Stimulated activated CD8-positive, alpha-beta memory T cell treated with anti-CD3 and anti-CD28 coated beads, Interleukin-4, amount 100 ng/mL, for 4 hours (primary cell): ENCODE measurements around the gene TOP1.

ENCODE experiments used
- DNase-seq, 2 donors: peaks; one replicate each; pipeline ENCODE4 v3.0.0-alpha.2; 2020; ENCODE audit warnings: low read depth in 2 of 2, low spot score in 1 of 2

TOP1 gene

DNA sequence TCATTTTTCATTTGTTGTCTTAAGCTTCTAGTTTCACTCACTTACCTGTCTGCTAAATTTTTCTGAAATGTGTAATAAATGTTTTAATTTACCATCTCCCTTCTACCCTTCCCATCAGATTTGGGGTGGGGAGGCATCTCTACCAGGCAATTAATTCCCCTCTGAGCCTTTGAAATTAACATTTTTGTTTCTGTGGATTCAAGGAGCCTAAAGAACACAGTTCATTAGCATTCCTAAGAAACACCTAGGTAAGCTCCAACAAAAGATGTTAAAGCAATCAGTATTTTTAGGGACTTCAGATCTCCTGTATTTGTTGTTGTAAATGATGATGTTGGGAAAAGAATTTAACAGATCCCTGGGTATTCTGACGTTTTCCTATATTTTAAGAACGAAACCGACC is 6.6 kb downstream of the TOP1 start:
- no peak for DNase-seq

DNA sequence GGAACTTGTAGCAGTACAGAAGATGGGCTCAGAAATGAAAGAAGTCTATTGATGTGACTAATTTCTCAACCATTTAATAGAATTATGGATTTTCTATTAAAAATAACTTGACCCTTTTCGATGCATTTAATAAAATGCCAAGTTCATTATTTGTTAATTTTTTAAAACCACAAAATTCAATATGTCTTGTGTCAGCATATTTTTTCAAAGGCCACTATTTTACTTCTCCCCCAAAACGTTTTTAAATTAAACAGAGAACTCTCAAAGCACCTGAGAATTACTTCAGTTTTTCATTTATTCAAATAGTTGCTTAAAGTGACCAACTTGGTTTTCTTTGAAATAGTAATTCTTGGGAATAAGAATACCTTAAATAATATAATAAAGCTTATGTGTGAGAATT is 8.6 kb downstream of the TOP1 start:
- DNase-seq, result no peak

DNA sequence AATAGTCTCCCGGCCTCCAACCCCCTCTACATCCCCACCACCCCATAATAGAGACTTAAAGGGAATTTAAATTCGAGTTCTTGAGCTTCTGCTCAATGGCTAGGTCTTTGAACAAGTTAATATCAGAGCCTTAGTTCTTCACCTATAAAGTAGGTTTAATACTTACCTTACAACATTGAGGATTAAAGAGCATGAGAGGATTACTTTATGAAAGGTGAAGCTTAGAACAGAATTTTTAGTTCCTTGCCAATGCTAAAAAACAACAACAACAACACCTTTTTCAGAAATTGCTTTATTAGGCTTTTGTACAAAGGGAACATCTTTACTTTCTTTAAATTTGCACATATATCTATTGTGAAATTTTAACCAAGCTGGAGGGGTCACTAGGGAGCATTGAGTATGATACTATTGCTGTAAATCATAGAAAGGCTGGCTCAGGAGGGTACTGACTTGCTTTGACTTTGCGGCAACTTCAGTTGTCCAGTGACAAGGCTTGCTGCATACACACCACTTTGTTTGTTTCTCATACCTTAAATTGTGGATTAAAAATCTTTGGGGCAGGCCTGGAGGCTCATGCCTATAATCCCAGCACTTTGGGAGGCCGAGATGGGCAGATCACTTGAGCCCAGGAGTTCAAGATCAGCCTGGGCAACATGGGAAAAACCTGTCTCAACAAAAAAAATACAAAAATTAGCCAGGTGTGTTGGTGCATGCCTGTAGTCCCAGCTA is 9.7 kb downstream of the TOP1 start:
- DNase-seq, result no peak

DNA sequence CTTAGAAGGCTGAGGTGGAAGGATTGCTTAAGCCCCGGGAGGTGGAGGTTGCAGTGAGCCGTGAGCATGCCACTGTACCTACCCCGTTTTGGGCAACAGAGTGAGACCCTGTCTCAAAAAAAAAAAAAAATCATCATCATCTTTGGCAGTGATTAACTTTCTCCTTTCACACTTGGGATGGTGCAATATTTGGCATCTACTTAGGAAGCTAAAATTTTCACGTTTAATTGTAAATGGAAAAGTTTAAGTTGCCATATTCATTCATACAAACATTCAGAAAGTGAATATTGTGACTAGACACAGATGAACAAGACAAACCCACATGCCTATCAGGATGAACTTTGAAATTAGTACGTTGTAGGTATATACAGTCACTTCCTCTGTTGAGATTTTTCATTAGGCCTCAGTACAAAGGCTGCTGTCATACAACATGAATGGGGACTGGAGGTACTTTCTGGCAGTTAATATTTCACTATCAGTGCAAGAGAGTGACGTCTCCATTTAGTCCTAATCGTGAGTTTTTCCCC is 10.3 kb downstream of the TOP1 start:
- DNase-seq, result no peak

DNA sequence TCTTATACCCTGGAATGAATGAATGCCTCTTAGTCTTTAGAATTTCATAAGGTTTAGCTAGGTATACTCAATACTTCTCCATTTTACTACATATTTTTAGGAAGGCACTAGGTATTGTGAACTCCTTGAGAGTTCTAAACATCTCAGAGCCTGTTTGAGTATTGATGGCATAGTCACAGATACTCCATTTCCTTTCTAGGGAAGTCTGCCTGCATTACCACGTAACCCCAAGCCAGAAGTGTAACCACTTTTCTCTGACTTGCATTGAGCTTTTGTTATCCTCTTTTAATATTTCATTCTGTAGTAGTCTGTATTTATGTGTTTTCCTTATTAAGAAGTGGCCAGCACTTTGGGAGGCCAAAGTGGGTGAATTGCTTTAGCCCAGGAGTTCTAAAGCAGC is 12.2 kb downstream of the TOP1 start:
- no peak for DNase-seq

DNA sequence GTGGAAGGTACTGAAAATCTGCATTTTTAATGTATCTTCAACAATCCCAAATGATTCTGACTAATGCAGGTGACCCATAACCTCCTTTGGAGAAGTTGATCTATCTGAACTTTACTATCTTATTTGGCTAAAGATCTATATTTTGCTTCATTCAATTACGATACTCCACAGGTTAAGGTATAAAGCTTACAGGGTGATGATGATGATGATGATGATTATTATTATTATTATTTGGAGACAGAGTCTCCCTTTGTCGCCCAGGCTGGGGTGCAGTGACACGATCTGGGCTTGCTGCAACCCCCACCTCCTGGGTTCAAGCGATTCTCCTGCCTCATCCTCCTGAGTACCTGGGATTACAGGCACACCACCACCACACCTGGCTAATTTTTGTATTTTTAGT is 13.1 kb downstream of the TOP1 start:
- DNase-seq, result no peak

DNA sequence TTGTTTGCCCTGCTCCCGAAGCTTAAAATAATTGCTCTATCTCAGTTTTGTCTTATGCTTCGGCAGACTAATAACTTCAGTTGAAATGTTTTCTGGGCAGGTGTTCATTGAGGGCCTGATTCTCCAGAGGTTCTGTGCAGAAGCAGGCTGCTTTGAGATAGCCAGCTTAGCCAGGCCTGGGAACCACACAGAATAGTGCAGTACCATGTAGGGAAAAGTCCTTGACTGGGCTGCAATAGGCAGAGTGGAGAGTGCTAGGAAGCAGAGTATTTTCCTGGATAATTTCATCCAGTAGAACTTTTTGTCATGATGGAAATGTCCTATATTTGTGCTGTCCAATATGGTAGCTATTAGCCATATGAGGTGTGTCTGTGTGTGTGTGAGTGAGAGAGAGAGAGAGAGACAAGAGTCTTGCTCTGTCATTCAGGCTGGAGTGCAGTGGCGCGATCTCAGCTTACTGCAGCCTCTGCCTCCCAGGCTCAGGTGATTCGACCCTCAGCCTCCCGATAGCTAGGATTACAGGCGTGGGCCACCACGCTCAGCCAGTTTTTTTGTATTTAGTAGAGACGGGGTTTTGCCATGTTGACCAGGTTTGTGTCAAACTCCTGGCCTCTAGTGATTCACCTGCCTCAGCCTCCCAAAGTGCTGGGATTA is 15.9 kb downstream of the TOP1 start:
- DNase-seq, result no peak

DNA sequence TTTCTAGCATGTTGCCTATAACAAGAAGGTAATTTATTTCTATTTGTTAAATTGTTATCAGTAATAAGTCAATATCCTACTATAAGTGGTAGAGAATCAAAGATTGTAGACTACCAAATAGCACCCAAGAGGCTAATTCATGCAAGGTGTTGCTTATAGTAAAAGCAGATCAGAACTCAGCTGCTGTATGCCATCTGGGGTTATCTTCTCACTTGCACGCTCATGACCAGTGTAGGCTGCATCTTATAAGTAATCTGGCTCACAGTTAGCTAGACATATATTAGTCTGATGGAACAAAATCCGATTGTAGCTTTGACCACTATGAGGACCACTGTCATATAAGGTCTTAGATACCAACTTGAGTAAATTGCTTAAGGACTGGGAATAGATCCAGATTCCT is 17.0 kb downstream of the TOP1 start:
- no peak for DNase-seq

DNA sequence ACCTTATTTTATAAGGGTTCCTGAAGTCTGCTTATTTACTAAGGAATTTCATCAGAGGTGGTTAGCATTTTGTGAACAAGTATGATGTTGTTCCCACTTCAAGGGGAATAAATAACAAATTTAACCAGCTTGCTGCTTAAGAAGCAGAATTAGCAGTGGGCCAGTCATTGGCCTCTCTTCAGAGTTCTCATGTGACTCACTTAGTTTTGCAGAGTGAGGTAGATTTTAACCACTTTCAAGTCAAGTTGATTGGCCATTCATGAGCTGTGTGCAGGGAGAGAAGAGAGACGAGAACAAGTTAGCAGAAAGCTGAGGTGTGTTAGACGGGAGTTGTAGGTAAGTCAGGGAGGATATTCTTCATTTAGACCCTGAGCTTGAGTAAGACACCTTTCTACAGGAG is 18.1 kb downstream of the TOP1 start:
- no peak for DNase-seq

DNA sequence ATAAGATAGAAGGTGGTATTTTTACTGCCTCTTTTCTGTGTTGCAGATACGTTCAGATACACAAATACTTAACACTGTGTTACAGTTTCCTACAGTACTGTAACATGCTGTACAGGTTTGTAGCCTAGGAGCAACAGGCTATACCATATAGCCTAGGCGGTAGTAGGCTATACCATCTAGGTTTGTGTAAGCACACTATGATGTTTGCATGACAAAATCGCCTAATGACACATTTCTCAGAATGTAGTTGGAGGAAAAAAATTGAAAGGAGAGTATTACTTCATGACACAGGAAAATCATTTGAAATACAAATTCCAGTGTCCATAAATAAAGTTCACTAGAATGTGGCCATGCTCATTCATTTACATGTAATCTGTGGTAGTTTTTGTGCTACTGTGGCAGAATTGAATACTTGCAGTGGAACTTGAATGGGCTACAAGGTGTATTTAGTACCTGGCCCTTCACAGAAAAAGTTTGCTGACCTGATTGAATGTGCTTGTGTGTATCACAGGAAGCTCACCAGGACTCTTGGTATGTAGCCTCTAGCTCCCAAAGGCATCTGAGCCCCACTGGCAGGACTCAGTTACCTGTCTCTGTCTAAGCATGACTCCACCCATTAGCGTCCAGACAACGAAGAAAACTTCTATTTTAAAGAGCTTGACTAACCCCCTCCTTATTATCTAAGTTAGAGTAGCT is 18.8 kb downstream of the TOP1 start:
- no peak for DNase-seq

DNA sequence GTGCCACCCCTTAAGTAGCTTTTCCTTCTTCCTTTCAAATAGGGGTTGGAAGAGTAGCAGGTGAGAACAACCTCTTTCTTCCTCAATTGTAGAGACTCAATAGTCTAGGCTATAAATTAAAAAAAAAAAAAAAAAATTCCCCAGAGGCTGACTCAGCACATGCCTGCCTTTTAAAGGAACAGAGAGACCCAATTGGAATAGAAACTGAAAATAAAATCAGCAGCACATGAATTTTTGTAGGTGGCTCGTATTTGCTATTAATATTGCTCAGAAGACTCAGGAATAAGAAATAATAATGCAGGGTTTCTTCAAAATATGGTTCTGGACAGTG is 19.3 kb downstream of the TOP1 start:
- DNase-seq, result no peak

DNA sequence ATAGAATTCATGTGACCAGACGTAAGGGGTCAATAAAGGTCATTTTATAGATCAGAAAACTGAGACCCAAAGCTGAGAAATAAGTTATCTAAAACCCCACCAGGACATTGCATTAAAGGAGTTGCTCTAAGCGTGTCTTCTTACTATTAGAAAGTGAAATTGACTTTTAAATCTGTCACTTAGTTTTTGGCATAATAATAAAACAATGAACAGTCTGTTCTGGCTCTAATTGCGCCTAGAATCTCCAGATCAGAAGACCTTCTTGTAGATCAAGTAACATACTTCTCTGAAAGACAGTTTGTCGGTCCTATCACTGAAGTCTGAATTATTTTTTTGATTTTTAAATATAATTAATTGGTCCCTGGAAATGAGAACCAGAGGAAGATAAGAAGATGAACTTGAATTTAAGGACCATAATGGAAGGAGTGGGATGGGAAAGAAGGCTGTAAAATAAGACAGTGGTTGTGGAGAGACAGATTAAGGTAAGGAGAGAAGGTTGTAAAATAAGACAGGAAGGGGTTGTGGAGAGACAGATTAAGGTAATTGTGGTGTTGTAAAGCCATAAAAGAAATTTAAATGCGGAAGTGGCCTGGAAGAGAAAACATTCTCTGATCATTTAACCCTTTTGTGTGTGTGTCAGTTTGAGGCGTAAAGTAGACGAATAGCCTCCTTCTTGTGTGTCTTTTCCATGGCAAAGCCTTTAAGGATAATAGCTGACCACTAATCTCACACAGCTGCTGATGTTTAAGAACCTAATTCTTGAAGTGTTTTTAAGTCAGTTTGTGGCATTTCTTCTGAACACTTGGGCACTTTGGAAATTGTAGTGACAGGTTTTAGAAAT is 20.1 kb downstream of the TOP1 start:
- DNase-seq, result no peak

DNA sequence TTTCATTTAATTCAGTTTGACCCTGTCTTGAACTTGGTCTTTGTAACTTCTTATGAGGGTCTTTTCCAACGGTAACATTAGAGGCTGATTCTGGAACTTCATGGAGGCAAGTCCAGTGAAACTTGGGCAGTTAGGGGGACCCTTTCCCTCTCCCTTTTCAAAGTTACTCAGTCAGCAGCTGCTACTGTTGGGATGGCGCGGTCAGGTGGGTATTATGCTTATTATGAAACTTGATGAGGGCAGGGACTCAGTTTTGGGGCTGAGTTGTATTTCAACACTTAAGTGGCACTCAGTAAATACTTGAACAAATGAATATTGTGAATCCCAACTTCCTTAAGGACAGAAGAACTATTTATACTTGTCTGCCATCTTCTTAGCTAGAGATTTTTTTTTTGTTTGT is 20.8 kb downstream of the TOP1 start:
- DNase-seq, result no peak

DNA sequence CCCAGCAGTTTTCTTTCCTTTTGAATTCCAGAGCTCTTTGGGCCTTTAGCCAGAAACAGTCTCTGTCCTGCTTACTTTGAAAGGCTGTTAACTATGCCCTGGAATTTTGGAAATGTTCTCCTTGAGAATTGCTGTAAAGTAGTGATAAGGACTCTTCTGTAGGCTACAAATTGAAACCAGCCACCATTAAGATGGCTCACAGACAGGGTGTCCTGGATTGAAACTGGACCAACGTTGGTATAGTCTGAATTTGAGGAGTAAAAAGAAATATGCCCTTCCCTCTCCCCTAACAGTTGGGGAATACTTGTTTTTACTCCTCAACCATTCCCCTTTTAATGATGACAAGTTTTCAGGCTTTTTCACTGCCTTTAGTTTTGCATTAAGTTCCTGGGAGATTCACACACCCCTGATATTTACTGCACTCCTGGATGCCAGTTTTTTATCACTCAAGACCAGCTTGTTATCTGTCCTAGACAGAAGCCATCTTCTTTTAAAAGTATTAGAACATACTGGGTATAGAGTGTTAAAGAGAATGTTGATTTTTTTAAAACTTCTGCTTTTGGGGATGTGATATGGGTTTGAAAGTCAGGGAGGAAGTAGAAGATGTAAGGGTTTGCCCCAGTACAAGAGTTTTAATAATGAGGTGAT is 21.9 kb downstream of the TOP1 start:
- no peak for DNase-seq

DNA sequence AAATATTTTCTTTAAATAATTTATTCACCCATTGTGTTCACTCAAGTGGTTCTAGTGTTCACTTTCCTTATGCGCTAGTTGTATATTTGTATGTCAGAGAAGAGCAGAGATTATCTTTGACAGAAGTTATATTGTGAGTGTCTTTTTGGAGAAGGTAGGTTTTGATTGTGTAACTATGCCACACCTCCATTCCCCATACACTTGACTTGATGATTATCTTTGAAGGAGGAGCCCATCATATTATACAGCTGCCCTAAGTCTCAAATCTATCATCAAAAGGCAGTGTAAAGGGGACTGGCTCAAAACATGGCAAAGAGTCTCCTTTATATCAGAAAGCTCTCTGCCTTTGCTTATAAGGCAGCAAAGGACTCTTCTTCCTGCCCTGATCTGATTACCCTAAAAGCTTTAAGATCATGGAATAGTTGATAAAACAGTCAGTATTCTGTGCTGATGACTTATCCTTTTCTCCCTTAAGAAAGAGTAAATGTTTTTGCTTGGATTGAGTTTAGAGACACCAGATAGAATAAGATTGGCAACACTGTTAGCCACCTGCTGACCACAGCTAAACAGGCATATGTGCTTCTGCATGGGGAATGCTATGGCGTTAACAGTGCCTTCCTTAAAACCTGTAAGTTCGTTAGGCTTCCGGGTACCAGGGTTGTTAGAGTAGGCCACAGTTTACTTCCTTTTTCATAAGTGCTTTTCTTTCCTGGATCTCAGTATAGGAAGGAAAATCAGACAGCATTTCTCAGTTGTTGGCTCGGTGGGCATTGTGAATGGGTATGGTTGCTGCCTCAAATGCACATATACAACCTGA is 22.6 kb downstream of the TOP1 start:
- DNase-seq, result no peak

DNA sequence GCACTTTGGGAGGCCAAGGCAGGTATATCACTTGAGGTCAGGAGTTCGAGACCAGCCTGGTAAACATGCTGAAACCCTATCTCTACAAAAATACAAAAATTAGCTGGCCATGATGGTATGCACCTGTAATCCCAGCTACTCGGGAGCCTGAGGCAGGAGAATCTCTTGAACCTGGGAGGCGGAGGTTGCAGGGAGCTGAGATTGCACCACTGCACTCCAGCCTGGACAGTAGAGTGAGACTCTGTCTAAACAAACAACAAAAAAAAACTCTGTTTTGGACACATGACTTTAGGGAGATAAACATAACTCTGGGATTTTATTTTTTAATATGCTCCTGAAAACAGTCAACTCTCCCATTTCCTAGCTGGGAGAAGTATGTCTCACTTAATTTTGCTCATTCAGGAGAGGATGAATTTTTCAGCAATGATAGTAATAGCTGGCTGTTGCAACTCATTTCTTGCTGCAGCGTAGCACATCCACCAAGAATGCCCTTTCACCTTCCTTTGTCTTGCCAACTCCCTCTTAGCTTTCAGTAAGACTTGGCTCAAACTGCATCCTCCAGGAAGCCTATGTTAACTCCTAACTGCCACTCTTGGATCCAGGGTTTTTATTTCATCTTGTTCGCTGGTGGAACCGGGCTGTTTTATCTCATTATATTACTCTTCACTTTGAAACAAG is 24.3 kb downstream of the TOP1 start:
- no peak for DNase-seq

DNA sequence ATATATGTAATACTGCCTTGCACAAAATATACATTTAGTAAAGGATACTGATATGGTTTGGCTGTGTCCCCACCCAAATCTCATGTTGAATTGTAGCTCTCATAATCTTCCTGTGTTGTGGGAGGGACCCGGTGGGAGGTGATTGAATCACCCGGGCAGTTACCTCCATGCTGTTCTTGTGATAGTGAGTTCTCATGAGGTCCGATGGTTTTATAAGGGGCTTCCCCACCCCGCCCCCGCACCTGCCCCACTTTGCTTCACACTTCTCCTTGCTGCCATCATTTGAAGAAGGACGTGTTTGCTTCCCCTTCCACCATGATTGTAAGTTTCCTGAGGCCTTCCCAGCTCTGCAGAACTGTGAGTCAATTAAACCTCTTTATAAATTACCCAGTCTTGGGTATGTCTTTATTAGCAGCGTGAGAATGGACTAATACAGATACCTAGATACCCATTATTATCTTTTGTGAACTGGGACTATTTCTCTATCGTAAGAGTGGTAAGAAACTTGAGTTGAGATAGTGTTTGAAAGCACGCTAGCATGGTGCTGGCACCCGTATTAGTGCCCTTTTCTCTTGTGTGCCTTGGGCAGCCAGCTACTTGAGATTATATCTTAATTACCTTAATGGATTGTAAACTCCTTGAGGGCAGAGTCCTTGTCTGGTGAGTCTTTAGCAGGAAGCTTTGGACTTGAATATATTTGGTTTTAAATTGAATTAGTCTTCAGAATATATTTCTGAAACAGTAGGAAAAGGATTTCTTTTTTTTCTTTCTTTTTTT is 25.6 kb downstream of the TOP1 start:
- no peak for DNase-seq

DNA sequence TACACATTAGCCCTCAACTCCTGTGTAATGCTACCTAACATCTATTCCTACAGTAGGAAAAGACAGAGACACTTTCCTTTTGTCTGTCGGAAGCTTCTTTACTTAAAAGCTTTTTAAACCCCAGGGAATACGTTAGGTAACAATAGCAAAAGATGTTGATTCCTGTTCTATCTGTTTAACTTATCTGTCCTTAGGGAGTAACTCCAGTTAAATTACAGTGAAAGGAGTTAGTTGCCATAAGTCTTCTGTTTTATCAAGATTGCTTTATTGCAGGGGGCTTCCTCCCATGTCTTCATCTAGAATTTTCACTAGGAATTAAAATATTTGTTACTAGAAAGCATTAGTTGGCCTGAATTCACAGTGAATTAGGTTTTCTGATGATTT is 26.2 kb downstream of the TOP1 start:
- no peak for DNase-seq

DNA sequence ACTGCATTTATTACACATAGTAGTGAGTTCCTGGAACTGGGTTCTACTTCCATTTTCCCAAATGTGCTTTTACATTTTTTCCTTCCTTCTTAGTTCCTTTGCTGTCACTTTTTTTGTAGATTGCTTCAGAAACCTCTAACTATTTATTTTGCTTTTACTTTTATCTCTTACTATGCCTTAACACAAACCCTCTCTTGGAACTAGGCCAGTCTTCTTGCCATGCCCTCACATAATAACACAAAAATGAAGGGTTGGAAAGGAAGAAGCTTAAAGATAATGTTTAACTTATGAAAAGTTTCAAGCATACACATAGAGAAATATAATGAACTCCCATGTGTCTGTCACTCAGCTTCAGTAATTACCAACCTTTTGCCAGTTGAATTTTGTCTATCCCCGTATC is 27.1 kb downstream of the TOP1 start:
- DNase-seq, result no peak
